GM12872 (cell line): Measurements from ENCODE around the gene AKT3.

ENCODE experiments used
- TF ChIP-seq, protein P1 (sequence below): IDR thresholded peaks from 3 replicates; pipeline ENCODE4 v1.5.1; 2011; ENCODE audit warnings: low read depth, mild to moderate bottlenecking, low read length, moderate library complexity; ENCODE audit not compliant: insufficient read depth

The AKT3 gene

DNA sequence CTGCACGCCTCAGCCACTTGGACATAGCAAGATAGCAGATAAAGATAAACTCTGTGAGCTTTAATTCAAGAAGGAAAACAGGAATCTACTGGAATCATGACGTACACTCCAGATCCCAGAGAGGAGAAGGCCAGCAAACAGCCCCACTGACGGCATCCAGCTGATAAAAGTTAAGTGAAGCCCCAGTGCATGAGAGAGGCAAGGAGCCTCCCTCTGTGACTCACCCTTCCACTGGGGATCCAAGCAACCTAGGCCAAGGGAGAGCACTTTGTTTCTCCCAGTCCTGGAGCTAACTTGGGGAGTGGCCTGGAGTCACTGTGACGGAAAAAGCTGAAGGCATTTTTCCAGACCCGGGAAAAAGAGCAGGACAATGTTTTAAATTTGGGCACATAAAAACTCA, 270.0 kb downstream of the AKT3 start:
- TF ChIP-seq, protein P1, sequence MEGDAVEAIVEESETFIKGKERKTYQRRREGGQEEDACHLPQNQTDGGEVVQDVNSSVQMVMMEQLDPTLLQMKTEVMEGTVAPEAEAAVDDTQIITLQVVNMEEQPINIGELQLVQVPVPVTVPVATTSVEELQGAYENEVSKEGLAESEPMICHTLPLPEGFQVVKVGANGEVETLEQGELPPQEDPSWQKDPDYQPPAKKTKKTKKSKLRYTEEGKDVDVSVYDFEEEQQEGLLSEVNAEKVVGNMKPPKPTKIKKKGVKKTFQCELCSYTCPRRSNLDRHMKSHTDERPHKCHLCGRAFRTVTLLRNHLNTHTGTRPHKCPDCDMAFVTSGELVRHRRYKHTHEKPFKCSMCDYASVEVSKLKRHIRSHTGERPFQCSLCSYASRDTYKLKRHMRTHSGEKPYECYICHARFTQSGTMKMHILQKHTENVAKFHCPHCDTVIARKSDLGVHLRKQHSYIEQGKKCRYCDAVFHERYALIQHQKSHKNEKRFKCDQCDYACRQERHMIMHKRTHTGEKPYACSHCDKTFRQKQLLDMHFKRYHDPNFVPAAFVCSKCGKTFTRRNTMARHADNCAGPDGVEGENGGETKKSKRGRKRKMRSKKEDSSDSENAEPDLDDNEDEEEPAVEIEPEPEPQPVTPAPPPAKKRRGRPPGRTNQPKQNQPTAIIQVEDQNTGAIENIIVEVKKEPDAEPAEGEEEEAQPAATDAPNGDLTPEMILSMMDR = no peak

DNA sequence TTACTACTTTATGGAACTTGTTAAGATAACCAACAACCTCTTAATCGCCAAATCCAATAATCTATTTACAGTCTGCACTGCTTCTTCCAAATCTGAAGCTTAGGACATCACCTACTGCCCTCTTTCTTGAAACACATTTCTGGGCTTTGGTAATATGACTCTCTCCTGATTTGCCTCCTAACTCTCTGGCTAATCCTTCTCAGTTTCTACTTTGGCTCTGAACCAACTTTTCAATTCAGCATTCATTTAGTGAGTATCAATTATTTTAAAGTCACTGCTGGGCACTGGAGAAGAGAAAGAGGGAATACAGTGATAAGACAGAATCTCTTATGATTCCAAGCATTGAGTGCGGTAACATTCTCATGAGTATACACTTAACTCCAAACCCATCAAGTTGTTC, 275.0 kb downstream of the AKT3 start:
- TF ChIP-seq, protein P1 = no peak

DNA sequence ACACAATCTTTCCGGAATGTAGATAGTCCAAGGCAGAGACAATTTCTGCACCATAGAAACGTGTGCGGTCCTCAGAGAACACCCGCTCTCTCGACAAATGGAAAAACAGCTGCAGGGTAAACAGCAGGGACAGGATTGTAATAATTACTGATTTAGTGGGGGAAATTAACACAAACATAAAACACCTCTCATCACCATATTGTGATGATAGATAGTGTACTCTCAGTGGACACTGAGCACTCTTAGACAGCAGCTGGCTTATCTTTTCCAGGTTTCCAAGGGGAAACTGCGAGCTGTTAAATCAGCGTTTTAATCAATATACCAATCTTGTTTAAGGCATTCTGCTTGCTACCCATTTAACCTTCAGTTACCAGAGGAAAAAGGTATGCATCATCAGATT, 277.1 kb downstream of the AKT3 start:
- TF ChIP-seq, protein P1 = no peak

DNA sequence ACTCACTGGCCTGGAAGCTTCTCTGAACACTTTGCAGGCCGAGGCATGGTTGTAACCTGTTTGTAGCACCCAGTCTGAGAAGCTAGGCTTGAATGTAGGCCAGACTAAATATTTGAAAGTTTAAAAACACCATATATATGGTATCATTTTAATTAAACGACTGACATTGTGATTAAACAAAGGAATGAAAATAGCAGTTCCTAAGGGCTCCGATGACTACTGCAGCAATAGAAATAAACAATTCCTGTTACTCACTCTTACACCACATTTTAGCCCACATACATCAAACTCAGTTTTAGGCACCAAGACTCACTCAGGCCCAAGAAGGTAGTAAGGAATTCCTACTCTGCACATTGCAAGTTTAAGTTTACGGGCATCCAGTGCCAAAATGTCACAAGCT, 281.2 kb downstream of the AKT3 start:
- TF ChIP-seq, protein P1 = no peak

DNA sequence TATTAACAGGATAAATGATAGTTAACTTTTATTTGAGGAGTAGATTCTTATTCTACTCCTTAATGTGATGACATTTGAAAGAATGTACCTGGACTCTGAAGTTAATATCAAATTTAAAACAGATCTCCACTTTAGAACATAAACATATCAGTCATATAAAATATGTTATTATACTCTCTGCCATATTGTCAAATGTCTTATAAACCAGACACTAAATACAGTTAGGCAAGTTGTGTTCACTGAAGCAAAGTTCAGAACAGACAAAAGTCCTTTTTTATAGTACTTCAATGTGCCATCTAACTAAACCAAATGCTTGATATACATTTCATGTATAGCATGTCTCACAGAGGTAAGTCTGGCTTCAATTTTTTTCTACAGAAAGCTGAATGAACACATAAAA, 285.2 kb downstream of the AKT3 start:
- TF ChIP-seq, protein P1 = no peak

DNA sequence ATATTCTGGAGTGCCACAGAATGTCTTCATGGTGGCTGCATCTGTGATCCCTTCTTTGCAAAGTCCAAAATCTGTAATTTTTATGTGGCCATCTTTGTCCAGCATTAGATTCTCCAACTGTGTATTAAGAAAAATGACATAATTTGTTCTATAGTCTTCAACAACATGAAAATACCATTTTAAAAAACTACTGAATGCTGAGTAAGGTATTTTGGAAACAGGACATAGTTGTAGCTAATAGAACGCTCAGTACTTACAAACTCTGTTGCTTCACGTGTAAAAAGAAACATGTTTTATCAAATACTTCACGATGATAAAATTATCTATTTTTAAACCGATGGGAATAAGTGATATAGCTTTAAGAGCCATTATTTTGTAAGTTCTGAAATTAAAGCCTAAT, 286.3 kb downstream of the AKT3 start:
- TF ChIP-seq, protein P1 = no peak

DNA sequence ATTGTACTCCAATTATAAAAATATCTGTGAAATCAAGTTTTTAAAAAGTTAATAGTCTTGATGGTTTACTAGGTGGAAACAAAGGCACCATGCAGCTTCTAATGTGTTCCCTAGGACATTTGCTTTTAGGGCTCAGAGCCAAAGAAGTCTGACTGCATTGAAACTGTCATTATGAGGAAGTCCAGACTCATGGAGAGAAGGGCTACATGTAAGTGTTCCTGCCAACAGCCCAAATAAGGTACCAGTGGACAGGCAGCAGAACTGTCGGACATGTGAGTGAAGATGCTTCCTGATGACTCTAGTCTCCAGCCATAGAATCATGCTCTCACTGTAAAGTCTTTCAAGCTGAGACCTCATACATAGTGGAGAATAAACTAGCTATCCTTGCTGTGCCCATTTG, 287.6 kb downstream of the AKT3 start:
- TF ChIP-seq, protein P1 = no peak
